GM12864 (cell line): ENCODE measurements around the gene FRMD4B.

Source experiments
- DNase-seq: peaks from one replicate; pipeline ENCODE4 v3.0.0-alpha.2; 2011; ENCODE audit warnings: low read depth
- H3K4me3 ChIP-seq: 2 replicates; pipeline ENCODE4 v1.5.1; 2011; ENCODE audit warnings: mild to moderate bottlenecking, low read depth, low read length, control low read depth
- TF ChIP-seq, protein P1 (sequence below): IDR thresholded peaks from 2 replicates; pipeline ENCODE4 v1.5.1; 2011; ENCODE audit warnings: low read depth, mild to moderate bottlenecking, moderate library complexity, low read length, control low read depth, inconsistent platforms; ENCODE audit errors: missing control alignments

The FRMD4B gene

DNA sequence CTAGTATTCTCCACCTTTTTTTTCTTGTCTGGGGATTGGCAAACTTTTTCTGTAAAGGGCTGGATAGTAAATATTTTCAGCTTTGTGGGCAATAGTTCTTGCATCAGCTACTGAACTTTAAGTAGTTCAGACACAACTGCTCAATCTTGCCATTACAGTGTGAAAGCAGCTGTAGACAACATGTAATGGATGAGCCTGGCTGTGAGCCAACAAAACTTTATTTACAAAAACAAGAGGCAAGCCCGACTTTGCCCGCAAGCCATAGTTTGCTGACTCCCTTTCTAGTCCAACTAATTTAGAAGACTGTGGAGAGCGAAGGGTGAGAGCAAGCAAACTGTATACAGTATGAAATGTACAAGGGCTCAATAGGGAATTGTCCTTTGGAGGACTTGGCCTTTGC lies 6.2 kb downstream of the FRMD4B start:
- no peak for DNase-seq
- H3K4me3 ChIP-seq: no peak overlapping the region
- TF ChIP-seq, protein P1, sequence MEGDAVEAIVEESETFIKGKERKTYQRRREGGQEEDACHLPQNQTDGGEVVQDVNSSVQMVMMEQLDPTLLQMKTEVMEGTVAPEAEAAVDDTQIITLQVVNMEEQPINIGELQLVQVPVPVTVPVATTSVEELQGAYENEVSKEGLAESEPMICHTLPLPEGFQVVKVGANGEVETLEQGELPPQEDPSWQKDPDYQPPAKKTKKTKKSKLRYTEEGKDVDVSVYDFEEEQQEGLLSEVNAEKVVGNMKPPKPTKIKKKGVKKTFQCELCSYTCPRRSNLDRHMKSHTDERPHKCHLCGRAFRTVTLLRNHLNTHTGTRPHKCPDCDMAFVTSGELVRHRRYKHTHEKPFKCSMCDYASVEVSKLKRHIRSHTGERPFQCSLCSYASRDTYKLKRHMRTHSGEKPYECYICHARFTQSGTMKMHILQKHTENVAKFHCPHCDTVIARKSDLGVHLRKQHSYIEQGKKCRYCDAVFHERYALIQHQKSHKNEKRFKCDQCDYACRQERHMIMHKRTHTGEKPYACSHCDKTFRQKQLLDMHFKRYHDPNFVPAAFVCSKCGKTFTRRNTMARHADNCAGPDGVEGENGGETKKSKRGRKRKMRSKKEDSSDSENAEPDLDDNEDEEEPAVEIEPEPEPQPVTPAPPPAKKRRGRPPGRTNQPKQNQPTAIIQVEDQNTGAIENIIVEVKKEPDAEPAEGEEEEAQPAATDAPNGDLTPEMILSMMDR: no peak

DNA sequence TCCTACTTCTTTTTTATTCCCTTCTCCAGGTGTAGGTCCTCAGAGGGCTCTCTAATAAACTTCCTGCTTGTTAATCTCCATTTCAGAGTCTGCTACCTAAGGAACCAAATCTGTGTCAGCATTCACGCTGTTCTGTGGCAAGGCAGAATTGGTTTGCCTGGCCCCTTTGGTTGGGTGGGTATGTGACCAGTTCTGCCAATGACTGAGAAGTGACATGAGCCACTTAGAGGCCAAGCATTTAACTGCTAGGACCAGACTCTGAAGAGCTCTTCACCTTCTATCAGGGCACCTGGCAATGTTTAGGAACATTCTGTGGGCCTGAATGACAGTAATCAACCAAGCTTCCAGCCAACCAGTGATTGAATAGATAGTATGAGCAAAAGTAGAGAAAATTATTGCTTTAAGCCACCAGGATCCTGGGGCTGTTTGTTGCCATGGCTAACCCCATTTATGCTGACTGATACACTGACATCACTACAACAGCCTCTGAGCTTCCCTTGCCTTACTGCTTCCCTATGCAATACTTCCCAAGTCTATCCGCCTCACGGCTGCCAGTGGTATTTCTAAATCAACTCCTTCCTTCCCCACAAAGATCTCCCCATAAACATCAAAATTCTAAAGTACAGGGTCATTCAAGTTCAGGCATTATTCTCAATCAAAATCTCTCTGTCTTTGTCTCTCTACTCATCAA lies 7.6 kb downstream of the FRMD4B start:
- H3K4me3 ChIP-seq: no peak overlapping the region
- DNase-seq: no peak
- TF ChIP-seq, protein P1: no peak

DNA sequence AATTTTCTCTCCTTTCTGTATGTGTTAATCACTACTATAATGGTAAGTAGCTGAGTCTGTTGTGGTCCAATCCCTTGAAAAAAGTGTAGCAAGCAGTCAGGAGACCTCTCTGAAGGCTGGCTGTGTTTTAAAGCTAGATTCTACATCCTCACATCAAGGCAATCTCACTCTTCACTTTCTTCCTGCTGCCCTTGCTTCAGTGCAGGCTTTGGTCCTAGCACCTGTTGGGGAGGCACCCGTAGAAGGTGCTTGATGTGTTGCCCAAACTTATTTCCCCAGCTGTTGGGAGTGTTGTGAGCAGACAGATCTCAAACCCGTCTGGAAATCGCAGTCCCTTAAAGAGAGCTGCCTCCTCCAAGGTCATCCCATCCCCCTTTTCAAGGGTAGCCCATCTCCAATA lies 8.6 kb downstream of the FRMD4B start:
- TF ChIP-seq, protein P1: no peak
- no peak overlapping the region for H3K4me3 ChIP-seq
- DNase-seq: no peak

DNA sequence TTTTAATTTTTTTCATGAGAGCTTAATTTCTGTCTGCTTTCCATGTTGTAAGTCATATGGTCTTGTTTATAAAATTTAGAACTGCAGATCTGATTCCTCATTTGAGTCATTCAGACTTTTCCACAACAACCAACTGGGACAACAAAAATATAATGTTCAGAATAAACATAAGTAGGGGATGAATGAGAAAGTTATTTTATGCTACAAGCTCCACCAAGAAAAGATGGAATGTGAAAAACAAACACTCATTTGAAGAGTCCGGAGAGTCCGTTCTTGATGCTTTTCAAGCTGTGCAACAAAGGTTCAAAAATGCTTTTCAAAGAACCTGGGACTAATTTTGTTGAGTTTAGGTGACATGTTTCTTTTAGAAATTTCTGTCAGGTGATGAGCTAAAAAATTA lies 9.2 kb downstream of the FRMD4B start:
- H3K4me3 ChIP-seq: no peak overlapping the region
- TF ChIP-seq, protein P1: no peak
- no peak for DNase-seq

DNA sequence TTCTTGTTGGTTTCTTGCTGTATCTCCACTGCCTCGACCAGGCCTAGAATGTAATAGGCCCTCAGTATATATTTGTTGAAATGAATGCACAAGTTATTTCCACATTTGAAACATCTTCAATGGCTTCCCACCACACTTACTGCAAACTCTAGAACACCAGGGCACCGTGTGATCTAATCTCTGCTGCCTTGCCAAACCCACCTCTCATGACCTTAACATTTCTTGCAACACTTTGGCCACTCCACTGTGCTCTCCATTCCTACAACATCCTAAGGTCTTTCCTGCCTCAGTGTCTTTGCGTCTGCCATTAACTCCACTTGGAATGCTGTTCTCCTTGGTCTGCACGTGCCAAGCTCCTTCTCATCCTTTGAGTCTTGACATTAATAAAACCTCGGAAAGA lies 14.1 kb downstream of the FRMD4B start:
- no peak for DNase-seq
- no peak overlapping the region for H3K4me3 ChIP-seq
- TF ChIP-seq, protein P1: no peak

DNA sequence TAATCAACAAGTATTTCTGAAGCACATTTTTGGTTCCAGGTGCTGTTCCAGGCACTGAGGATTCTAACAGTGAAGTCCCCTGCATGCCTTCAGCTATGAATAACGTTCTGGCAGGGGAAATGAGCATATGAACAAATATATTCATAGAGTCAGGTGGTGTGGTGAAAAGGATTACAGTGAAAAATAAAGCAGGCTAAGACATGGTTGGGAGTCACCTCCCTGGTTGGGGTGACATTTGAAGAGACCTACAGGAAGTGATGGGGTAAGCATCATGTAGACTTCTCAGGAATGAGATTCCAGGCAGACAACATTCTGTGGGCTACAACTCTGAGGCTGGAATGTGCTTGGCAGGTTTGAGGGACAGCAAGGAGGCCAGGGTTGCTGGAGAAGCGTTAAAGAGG lies 15.0 kb downstream of the FRMD4B start:
- TF ChIP-seq, protein P1: no peak
- no peak for DNase-seq
- no peak overlapping the region for H3K4me3 ChIP-seq

DNA sequence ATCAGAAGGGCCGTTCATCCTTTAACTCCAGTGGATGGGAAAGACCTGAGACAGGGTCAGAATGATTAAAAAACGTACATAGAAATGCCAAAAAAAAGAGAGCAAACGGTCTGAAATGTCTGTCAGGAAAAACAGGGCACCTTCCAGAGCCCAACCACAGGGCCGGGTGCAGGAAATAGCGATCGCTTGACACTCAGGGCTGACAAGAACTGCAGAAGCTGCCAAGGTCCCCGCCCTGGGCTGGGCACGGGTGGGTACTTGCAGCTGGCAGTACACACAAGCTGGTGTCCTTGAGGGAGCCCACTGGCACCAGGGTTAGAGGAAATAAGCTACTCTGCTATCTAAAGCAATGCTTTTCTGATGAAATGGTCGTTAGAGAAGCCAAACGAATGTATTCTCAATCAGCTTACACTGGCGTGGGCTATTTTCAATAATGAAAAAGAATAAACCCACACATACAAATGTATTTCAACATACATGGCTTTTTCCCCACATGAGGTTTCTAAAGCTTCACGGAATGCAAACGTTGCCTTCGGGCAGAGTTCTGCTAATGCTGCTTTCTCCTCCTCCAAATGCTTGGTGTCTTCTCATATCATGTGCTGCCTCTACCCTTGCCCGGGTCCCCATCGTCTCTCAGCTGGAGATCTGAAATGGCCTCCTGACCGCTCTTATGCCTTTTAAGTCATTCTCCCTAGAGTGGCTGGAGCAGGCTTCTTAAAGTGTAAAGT lies 15.6 kb downstream of the FRMD4B start:
- no peak for DNase-seq
- TF ChIP-seq, protein P1: no peak
- H3K4me3 ChIP-seq: no peak overlapping the region
